HepG2 (cell line): ENCODE measurements around the gene SH2B2. TPM values are rescaled to one million over a fixed set of nuclear protein-coding genes. Genes with fewer than 3 reads are reported as not detected.

Source experiments
- ATF3 ChIP-seq: sonication (generic); formaldehyde crosslinking; IDR thresholded peaks from 2 replicates; pipeline ENCODE4 v1.4.0; 2020; ENCODE audit warnings: missing genetic modification reagents
- HMGXB4 ChIP-seq, 2 experiments: sonication (generic) in 1 of 2; formaldehyde crosslinking in 1 of 2; IDR thresholded peaks; 2 replicates each; pipeline versions ENCODE4 v1.4.0 to v1.6.1; 2018 to 2020; ENCODE audit warnings: missing genetic modification reagents in 2 of 2, borderline replicate concordance in 1 of 2, low read depth in 1 of 2, mild to moderate bottlenecking in 1 of 2, missing biosample characterization in 1 of 2
- NFAT5 ChIP-seq: sonication (generic); formaldehyde crosslinking; IDR thresholded peaks from 2 replicates; pipeline ENCODE4 v1.4.0; 2020; ENCODE audit warnings: missing genetic modification reagents
- ZNF275 ChIP-seq: sonication (generic); formaldehyde crosslinking; IDR thresholded peaks from 2 replicates; pipeline ENCODE4 v1.8.0; 2022; ENCODE audit warnings: missing genetic modification reagents, mild to moderate bottlenecking, inconsistent platforms, borderline replicate concordance
- ZNF646 ChIP-seq: sonication (generic); formaldehyde crosslinking; IDR thresholded peaks from 2 replicates; pipeline ENCODE4 v1.9.0; 2021; ENCODE audit warnings: mild to moderate bottlenecking, missing genetic modification reagents
- ZNF740 ChIP-seq: sonication (generic); formaldehyde crosslinking; IDR thresholded peaks from 2 replicates; pipeline ENCODE4 v1.4.0; 2020; ENCODE audit warnings: missing genetic modification reagents
- ZNF772 ChIP-seq: sonication (generic); formaldehyde crosslinking; IDR thresholded peaks from 2 replicates; pipeline ENCODE4 v1.5.0; 2020; ENCODE audit warnings: mild to moderate bottlenecking, missing genetic modification reagents
- polyA plus RNA-seq, 8 experiments: library from polyadenylated mRNA; depleted of rRNA in 3 of 8; stranded (reverse) in 7 of 8; unstranded in 1 of 8; fragments of >200 nt; fragmentation: Illumina TruSeq in 4 of 8; extraction: Trizol in 4 of 8; gene quantifications; 2 replicates each; pipeline versions ENCODE4 v1.2.1 to v1.2.3, GENCODE V29; 2011 to 2016; ENCODE audit warnings: low read depth in 4 of 8, missing spikeins in 1 of 8, mixed read lengths in 1 of 8; ENCODE audit not compliant: insufficient read depth in 1 of 8
- total RNA-seq, 5 experiments: library from RNA; depleted of rRNA; stranded (reverse); fragments of >200 nt; fragmentation: Illumina TruSeq; extraction: Trizol; gene quantifications; 2 replicates each; pipeline ENCODE4 v1.2.3, GENCODE V29; 2016; ENCODE audit warnings: low read depth in 1 of 5

SH2B2 gene
- total and polyA plus RNA-seq, 2 of the 13 experiments (the other 11 are each of a cell fraction or from before 2014, with no cell fraction given): 0.46 to 1.3 TPM

- no peak for TF ChIP-seq ZNF646 (CRISPR knock-in tag)
- no peak for TF ChIP-seq ZNF275 (CRISPR knock-in tag)
- TF ChIP-seq HMGXB4 (CRISPR knock-in tag; IDR thresholded peaks at IDR 0.05; ENCODE audit: borderline replicate concordance in 1 of 2, low read depth in 1 of 2): peak; percentile 78 to 80
- TF ChIP-seq ZNF740: no peak
- TF ChIP-seq NFAT5: no peak
- 0 out of 2 replicates have a peak, but pooled peaks have one; percentile 39 for TF ChIP-seq ZNF772 (CRISPR knock-in tag)
- peak; percentile 22; the same call in 1 of the 2 replicates for TF ChIP-seq ATF3 (CRISPR knock-in tag)
Measured at GRCh38 chr7:102272075-102272916, 14.4 kb upstream of the SH2B2 start (continued).
